NT2/D1 (cell line): ENCODE data around the gene TLE1.

ENCODE experiments used
- SUZ12 ChIP-seq: IDR thresholded peaks from 2 replicates; pipeline ENCODE4 v1.6.1; 2011; ENCODE audit not compliant: insufficient read length, insufficient read depth; ENCODE audit errors: extremely low read depth
- YY1 ChIP-seq: IDR thresholded peaks from 2 replicates; pipeline ENCODE4 v1.6.1; 2011; ENCODE audit not compliant: insufficient read length, insufficient read depth

- TF ChIP-seq YY1 (no peak), SUZ12 (no peak)
Measured at GRCh38 chr9:81592887-81593266, 96.5 kb downstream of the TLE1 start.
